VCaP (cell line): ENCODE data around the gene ZNF536.
"Not testable (repeated sequence)": the region's sequence is repeated elsewhere in the genome, so short reads cannot be mapped to it uniquely, and the experiment has no call there.

Experiments
- H3K27ac ChIP-seq: fragments of 450-650 bp; 2 replicates; pipeline ENCODE4 v1.5.1; 2017
- CTCF ChIP-seq: fragments of 450-650 bp; conservative IDR thresholded peaks from 2 replicates; pipeline ENCODE4 v1.5.1; 2017; ENCODE audit warnings: mild to moderate bottlenecking, moderate library complexity

The ZNF536 gene

GRCh38 chr19:30450835-30451321 lies 78.7 kb downstream of the ZNF536 start:
- peak overlapping the region; percentile 35; the same call in 1 of the 2 replicates for H3K27ac ChIP-seq
- no peak for TF ChIP-seq CTCF

GRCh38 chr19:30452931-30453330 lies 80.7 kb downstream of the ZNF536 start:
- no peak for TF ChIP-seq CTCF
- H3K27ac ChIP-seq = no peak overlapping the region

GRCh38 chr19:30453743-30454142 lies 81.6 kb downstream of the ZNF536 start:
- TF ChIP-seq CTCF = no peak
- H3K27ac ChIP-seq = no peak overlapping the region

GRCh38 chr19:30455881-30456280 lies 83.7 kb downstream of the ZNF536 start:
- no peak overlapping the region for H3K27ac ChIP-seq
- TF ChIP-seq CTCF = no peak

- H3K27ac ChIP-seq = no peak overlapping the region
- no peak for TF ChIP-seq CTCF
Measured at GRCh38 chr19:30457484-30457883, 85.3 kb downstream of the ZNF536 start.

GRCh38 chr19:30459859-30460258 lies 87.7 kb downstream of the ZNF536 start:
- TF ChIP-seq CTCF = no peak
- H3K27ac ChIP-seq = no peak overlapping the region

- no peak for TF ChIP-seq CTCF
- H3K27ac ChIP-seq = no peak overlapping the region
Measured at GRCh38 chr19:30464162-30464561, 92.0 kb downstream of the ZNF536 start.

- not testable (repeated sequence) for H3K27ac ChIP-seq
Measured at GRCh38 chr19:30466598-30466997, 94.4 kb downstream of the ZNF536 start.
